DND-41 (cell line): ENCODE data around the gene VCY1B.
"Not testable (repeated sequence)": the region's sequence is repeated elsewhere in the genome, so short reads cannot be mapped to it uniquely, and the experiment has no call there.

Source experiments
- CTCF ChIP-seq: IDR thresholded peaks from 2 replicates; pipeline ENCODE4 v1.5.1; 2012; ENCODE audit warnings: borderline replicate concordance, low read length, moderate library complexity, mild to moderate bottlenecking; ENCODE audit not compliant: poor library complexity, severe bottlenecking; ENCODE audit errors: extremely low read depth
- EZH2 ChIP-seq: IDR thresholded peaks from 3 replicates; pipeline ENCODE4 v1.6.1; 2012; ENCODE audit warnings: borderline replicate concordance, low read depth, mild to moderate bottlenecking, moderate library complexity, low read length, inconsistent platforms; ENCODE audit not compliant: severe bottlenecking

DNA sequence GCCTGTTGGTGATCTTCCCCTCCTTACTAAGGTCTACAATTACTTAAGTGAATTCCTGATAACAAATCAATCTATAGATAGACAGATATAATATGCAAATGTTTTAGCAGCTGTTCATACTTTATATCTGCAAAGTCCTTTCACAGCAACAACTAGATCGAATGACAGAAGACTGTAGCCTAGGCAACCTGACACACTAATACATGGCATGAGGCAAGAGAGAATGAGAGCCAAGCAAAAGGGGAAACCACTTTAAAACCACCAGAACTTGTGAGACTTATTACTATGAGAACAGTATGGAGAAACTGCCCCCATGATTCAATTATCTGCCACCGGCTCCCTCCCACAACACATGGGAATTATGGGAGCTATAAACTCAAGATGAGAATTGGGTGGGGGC, 44.1 kb upstream of the VCY1B start:
- TF ChIP-seq CTCF, EZH2: not testable (repeated sequence)
